ENCODE results near the gene TRPM2.

- TF ChIP-seq CTCF (IDR thresholded peaks at IDR 0.05) (no peak), POLR2A (IDR thresholded peaks at IDR 0.05) (no peak)
Observed at GRCh38 chr21:44454058-44454457, 100.6 kb downstream of the TRPM2 start.
